Measurements from ENCODE around the gene ADPRS. TPM values are rescaled to one million over a fixed set of nuclear protein-coding genes. Genes with fewer than 3 reads are reported as not detected.

The ADPRS gene
- total and polyA plus RNA-seq, 7 donors = 20.5 to 56.4 (median 40.2) TPM

DNA sequence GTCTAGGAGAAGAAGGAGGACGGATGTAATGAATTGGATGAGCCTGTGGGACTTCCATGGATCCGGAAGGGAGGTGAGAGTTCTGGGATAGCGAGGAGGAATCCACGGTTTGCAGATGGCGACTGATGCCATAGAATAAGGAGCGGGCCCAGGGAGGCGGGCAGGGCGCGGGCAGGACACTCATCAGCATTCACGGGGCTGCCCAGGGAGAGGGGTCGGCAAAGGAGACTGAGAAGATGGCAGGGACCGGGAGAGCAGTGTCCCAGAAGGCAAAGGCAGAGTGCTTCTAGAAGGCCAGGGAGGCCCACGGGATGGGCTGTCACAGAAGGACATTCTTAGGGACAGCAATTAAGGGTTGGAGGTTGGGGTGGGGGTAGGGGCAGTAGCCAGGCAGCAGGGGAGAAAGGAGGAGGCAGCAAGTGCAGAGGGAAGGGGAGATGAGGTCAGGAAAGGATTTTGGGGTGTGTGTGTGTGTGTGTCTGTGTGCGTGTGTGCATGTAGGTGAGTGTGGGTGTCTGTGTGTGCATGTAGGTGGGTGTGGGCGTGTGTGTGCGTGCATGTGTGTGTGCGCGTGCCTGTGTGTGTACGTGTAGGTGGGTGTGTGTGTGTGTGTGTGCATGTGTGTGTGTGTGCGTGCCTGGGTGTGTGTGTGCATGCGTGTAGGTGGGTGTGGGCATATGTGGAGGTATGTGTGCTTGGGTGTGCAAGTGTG, 37.5 kb downstream of the ADPRS start:
- WGBS, 3 donors = 82 to 87% (median 83%) methylated on average over 21 of the region's 21 CpGs
- intact Hi-C loops (cut with DNase I) = no loop called here
- ATAC-seq (no peak), DNase-seq (no peak)
- Histone ChIP-seq H3K9me3 (no peaks in the 10 kb centered on the region), H3K27ac (no peak overlapping the region), H3K27me3 (ENCODE audit: insufficient read depth in 3 of 3, low read length in 2 of 3) (peaks cover 0 to 16% (median 10%) of the 10 kb centered on the region in 3 donors), H3K4me3 (no peak overlapping the region), H3K36me3 (ENCODE audit: insufficient read depth in 1 of 2, low read depth in 1 of 2) (no peaks in the 10 kb centered on the region), H3K4me1 (no peaks in the 10 kb centered on the region)
- TF ChIP-seq, protein P1, sequence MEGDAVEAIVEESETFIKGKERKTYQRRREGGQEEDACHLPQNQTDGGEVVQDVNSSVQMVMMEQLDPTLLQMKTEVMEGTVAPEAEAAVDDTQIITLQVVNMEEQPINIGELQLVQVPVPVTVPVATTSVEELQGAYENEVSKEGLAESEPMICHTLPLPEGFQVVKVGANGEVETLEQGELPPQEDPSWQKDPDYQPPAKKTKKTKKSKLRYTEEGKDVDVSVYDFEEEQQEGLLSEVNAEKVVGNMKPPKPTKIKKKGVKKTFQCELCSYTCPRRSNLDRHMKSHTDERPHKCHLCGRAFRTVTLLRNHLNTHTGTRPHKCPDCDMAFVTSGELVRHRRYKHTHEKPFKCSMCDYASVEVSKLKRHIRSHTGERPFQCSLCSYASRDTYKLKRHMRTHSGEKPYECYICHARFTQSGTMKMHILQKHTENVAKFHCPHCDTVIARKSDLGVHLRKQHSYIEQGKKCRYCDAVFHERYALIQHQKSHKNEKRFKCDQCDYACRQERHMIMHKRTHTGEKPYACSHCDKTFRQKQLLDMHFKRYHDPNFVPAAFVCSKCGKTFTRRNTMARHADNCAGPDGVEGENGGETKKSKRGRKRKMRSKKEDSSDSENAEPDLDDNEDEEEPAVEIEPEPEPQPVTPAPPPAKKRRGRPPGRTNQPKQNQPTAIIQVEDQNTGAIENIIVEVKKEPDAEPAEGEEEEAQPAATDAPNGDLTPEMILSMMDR (IDR thresholded peaks at IDR 0.05) = no peak

DNA sequence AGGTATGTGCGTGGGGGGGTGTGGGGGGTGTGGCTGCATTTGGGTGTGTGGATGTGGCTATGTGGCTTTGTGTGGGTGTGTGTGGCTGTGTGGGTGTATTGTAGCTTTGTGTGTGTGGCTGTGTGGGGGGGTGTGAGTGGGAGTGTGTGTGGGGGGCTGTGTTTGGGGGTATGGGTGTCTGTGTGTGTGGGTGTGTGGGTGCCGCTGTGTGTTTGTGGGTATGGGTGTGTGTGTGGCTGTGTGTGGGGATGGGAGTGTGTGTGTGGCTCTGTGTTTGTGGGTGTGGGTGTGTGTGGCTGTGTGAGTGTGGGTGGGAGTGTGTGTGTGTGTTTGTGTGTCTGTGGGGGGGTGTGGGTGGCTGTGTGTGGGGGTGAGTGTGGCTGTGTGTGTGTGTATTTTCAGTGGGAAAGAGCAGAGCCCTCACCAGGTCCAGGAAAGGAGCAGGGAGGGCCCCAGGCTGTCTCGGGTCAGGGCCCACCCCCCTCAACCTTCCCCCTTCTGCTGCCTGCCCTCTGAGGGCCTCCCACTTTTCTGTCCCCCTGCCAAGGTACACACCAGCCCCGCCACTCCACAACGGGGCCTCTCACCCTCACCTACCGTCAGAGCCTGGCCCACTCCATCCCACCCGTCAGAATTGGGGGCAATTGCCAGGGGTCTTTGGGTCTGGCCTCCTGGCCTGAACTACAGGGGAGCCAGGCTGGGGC, 38.3 kb downstream of the ADPRS start:
- 56 to 78% (median 68%) methylated on average over 6 to 7 of the region's 7 CpGs for WGBS, 3 donors
- ATAC-seq = no peak
- no peaks in the 10 kb centered on the region for H3K36me3 ChIP-seq (ENCODE audit: insufficient read depth in 1 of 2, low read depth in 1 of 2)

GRCh38 chr1:36128126-36128904, 39.6 kb downstream of the ADPRS start:
- WGBS, 3 donors = 87 to 88% (median 88%) methylated on average over 11 of the region's 11 CpGs
- intact Hi-C loops (cut with DNase I) = no loop called here
- no peaks in the 10 kb centered on the region for H3K9me3 ChIP-seq
- ATAC-seq (no peak), DNase-seq (no peak)
- no peaks in the 10 kb centered on the region for H3K36me3 ChIP-seq (ENCODE audit: insufficient read depth in 1 of 2, low read depth in 1 of 2)
- H3K4me1 ChIP-seq = no peaks in the 10 kb centered on the region
- no peak overlapping the region for H3K4me3 ChIP-seq
- H3K27ac ChIP-seq = no peak overlapping the region
- TF ChIP-seq, protein P1 (IDR thresholded peaks at IDR 0.05) = no peak
- H3K27me3 ChIP-seq (ENCODE audit: insufficient read depth in 3 of 3, low read length in 2 of 3) = peaks cover 0 to 13% (median 10%) of the 10 kb centered on the region in 3 donors

More for the DNA sequence above, 38.3 kb downstream of the ADPRS start:
- no peaks in the 10 kb centered on the region for H3K9me3 ChIP-seq
- peaks cover 0 to 16% (median 10%) of the 10 kb centered on the region in 3 donors for H3K27me3 ChIP-seq (ENCODE audit: insufficient read depth in 3 of 3, low read length in 2 of 3)
- H3K4me3 ChIP-seq = no peak overlapping the region
- intact Hi-C loops (cut with DNase I) = no loop called here
- no peak overlapping the region for H3K27ac ChIP-seq
- TF ChIP-seq, protein P1 (IDR thresholded peaks at IDR 0.05) = no peak
- no peak for DNase-seq
- H3K4me1 ChIP-seq = no peaks in the 10 kb centered on the region

- DNase-seq (no peak), ATAC-seq (no peak)
- intact Hi-C loops (cut with DNase I) = no loop called here
- Histone ChIP-seq H3K4me1 (no peaks in the 10 kb centered on the region), H3K36me3 (ENCODE audit: insufficient read depth in 1 of 2, low read depth in 1 of 2) (no peaks in the 10 kb centered on the region), H3K27me3 (ENCODE audit: insufficient read depth in 3 of 3, low read length in 2 of 3) (peaks cover 0 to 10% (median 9%) of the 10 kb centered on the region in 3 donors), H3K4me3 (no peak overlapping the region), H3K9me3 (no peaks in the 10 kb centered on the region), H3K27ac (no peak overlapping the region)
- WGBS, 3 donors = 90 to 94% (median 92%) methylated on average over 3 of the region's 3 CpGs
- TF ChIP-seq, protein P1 (IDR thresholded peaks at IDR 0.05) = no peak
Observed at GRCh38 chr1:36128905-36129206, 40.2 kb downstream of the ADPRS start.
